ENCODE results near the gene ERG.

ERG gene

DNA sequence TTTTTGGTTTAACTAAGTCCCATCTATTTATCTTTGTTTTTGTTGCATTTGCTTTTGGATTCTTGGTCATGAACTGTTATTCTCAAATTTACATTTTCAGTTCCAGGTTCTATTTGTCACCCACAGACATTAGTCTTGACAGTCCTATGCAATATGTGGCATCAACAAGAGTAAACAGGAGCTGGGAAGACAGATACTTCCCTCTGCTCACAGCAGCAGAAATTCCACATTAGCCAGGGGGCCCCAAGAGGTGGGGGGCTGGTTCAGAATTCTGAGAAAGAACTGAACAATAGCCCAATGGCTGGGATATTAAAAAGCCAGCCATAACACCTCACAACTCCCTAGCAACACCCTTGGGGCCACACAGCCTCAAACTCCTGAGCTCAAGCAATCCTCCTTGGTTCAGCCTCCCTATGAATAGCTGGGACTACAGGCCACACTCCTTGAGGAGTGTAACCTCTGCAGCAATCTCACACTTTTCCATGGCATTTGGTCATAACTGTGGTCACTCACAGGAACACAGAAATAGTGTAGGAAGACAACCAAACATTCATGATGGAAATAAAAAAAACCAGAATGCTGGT, 67.8 kb downstream of the ERG start:
- DNase-seq = no peak

DNA sequence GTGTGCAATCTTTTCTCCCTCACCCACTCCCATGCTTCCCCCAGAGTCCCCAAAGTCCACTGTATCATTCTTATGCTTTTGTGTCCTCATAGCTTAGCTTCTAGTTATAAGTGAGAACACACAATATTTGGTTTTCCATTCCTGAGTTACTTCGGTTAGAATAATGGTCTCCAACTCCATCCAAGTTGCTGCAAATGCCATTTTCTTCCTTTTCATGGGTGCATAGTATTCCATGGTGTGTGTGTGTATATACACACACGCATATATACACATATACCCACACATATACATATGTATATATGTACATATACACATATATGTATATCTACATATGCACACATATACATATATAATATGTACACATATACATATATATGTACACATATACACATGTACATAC, 69.3 kb downstream of the ERG start:
- DNase-seq = no peak

DNA sequence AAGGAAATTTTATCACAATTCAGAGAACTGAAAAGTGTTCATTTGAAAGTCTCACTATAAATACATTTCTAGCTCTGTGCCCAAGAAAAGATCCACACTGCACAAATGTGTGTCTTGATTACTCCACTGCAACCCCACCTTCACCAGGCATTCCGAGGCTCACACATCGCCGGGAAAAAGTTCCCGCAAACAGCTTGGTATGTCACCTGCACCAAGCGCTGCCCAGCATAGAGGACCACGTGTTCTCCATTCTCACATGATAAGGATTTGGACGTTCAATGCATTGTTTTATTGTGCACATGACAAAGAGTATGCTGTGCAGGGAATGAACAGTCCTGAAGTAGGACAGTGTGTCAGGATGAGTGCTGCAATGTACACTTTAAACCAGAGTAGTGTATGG, 70.1 kb downstream of the ERG start:
- DNase-seq = no peak

DNA sequence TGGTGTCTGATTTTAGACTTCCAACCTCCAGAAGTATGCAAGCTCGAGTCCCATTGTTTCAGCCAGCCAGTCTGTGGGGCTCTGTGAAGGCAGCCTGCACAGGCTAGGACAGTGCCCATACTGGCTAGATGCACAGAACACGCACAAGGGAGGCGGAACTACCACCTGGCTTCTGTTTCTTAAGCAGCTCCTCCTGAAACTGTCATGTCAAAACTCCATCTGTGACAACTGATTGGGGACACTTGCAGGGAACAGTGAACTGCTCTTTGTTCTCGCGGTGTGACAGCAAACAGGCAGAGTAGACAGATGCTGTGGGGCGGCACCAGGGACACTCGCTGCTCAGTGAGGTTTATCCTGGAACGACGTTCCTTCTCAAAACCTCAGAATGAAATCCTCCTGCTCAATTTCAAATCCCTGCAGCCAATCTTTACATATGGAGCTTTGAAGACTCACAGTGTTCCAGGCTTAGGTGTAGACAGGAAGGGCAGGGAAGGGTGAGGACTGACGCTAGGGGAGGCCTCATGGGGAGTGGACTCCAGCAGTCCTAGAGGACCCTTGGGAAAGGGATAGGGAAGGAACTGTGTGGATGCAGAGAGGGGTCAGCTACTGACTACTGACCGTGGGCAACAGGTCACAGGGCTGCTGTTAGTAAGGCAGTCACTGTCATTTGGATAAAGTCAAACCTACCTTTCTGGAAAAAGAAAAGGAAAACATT, 73.8 kb downstream of the ERG start:
- peak in 1 of 5 experiments; percentile 26 for DNase-seq

DNA sequence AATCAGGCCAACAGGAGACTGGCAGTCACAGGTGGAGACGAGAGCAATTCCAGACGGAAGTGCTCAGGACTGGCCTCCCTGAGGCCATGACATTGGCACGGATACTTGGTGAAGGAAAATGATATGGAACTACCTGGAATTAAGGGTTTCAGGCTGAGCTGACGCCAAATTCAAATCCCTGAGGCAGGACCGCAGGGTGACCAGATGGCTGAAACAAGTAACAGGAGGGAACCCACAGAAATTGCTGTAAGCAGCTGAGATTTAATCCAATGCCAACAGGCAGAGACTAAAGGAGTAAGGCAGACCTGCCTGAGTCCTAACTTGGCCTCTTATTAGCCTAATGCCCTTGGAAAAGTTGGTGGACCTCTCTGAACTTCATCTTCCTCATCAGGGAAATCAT, 76.2 kb downstream of the ERG start:
- no peak for DNase-seq

DNA sequence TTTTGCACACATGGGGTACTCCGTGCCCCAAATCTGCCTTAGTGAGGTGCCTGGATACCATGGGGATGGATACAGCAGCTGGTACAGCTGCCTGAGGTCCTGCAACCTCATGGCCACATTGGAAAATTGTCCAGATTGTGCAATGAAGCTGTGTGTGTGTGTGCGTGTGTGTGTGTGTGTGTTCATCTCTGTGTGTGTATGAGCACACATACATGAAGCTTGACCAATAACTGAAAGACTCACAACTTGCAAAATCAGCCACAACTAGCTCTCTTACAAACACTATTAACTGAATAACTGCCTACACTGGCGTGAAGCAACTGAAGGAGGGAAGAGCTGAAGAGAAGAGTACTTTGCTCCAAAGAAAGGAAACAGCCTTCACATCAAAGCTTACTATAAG, 78.1 kb downstream of the ERG start:
- no peak for DNase-seq

DNA sequence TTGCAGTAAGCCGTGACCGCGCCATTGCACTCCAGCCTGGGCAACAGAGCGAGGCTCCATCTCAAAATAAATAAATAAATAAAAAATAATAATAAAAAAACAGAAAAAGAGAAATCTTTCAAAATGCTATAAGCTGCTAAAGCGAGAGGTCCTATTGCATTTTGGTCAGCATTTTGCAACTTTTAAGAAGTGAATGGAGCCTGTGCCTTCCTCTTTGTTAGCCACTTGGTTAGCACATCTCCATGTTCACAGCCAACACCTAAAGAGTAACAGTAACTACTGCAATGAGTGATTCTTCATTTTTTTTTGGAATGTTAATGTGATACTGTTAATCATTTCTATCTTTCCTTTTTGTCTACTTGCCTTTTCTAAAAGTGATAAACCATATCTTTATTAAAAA, 80.6 kb downstream of the ERG start:
- no peak for DNase-seq

DNA sequence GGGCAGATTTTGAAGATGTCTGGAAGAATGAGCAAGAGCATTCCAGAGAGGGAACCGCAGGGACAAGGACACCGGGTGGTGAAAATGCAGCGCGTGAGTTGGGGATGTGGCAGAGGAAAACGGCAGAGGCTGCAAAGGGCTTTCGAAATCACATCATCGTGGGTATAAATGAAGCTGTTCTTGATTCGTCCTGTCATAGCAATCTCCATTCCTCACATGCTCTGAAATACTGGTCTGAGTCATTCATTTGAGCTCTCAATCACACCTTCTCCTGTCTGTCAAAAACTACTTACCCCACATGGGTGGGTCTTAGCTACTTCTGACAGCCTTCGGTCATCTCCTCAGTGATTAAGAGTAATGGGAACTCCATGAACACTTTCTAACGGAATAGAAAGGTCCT, 81.5 kb downstream of the ERG start:
- DNase-seq = peak in 1 of 5 experiments; percentile 83

DNA sequence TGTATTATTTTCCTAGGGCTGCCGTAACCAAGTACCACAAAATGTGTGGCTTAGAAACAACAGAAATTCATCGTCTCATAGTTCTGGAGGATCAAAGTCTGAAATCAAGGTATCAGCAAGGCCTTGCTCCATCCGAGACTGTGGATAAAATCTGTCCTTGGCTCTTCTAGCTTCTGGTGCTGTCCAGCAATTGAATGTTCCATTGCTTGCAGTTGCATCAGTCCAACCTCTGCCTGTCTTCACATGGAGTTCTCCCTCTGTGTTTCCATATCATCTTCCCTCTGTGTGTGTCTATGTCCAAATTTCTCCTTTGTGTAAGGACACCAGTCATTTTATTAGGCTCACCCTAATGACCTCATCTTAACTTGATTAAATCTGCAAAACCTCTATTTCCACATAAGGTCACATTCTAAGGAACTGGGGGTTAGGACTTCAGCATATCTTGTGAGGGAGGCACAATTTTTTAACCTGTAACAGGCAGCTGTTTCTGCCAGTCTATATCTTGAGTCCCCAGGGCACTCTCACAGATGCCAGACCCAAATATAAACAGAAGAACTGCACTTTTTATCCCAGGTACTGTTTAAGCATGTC, 84.2 kb downstream of the ERG start:
- DNase-seq = no peak

DNA sequence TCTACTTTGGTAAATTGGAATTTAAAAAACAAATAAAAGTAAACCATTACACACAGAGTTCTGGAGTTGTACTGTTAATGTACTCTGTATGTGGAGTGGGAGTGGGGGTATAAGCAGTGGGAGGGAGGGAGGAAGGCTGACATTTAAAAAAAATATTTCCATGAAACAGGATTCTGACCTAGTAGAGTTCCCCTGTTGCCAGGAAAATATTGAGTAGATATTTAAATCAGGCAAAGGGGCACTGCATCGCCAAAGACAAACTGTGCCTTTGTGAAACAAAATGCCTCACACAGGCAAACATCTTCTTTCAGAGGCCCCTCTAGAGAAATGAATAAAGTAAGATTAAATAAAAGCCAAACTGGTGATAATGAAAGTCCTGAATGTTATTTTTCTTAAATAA, 87.8 kb downstream of the ERG start:
- no peak for DNase-seq

DNA sequence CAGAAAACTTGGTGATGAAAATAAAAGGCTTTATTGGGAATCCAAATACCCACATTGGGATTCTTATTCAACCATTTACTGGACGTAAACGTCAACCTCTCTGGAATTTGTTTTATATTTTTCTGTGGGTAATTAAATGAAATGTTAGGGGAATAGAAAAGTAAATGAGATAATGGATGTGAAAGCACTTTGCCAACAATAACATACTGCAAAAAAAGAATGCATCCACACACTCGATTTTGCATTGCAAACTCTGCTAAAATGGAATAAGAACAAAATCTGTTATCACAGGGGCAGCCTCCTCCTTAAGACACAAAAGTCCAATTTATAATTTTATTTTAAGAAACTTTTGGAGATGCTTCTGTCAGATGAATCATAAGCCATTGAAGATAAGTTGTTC, 88.4 kb downstream of the ERG start:
- DNase-seq = no peak

DNA sequence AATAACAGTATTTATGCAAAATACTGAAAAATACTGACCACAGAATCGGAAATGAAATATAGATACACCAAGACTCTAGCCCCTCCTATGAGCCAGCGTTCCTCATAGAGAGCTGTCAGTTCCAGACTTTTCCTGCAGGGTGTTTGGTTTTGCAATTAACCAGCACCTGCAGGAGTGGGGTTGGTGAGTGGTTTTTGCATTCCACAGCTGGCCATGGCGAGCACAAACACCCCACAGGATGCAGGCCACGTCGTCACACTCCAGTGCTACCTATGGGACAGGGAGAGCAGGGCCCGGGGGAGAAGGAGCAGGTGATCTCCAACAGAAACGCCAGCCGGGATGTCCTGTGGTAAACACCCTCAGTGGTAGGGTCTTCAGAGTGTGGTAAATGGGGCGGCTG, 94.1 kb downstream of the ERG start:
- no peak for DNase-seq

DNA sequence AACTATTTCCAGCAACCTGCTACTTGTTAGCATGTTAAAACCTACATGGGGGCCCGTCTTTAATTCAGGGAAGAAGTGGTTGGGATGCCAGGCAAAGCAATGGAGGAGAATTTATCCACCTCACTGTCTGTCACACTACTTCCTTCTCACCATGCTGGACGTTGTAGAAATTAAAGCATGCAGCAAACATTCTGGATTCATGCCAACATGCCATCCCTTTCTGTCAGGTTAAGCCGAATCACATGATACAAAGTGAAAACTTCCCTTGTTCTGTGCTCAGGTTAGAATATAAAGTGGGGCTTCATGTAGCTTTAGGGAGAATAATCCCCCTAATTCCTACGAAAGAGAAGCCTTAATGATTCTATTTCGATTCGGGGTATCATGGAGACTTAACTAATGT, 95.5 kb downstream of the ERG start:
- DNase-seq = no peak

DNA sequence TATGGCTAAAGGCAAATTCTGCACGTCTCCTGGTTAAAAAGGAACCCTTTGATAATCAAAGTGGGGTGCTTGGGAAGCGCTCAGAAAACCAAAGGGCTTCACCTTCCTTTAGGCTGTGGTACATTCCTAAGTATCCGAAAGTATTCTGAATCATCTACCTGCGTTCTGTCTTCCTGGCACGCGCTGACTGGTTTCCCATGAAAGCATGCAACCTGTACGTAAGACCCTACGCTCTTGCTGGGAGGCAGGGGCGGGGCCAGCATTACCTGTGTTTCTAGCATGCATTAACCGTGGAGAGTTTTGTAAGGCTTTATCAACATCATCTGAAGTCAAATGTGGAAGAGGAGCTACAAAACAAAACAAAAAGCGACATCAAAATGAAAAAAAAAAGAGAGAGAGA, 96.0 kb downstream of the ERG start:
- no peak for DNase-seq

DNA sequence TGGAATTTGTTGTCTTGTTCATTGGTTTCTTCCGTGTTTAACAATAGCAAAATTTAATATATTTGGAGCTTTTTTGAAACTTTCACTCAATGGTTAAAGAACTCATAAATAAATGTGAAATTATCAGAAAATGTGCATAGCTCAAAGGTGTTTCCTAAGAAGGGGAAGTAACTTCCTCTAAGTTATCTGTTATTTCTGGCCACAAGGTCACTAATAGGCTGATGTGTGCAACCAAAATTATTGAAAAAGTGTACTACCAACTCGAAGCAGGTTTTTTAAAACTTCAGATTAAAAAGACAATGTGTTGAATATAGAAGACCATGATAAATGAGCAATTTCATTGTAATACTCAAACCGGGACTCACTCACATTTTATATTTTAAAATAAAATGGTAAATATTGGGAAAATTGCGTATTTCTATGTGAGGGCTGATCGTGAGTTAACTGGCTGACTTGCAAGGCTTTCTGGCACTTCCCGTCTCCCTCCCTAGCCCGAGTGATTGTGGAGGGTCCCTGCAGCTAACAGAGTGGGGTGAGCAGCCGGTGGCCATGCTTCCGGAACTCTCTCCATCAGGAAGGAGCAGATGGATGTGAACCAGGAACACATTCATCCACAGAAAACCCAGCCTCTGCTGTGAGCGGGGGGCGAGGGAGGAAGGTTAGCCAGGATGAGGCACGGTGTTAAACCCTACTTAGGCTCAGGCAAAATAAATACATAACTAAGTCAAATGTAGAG, 96.9 kb downstream of the ERG start:
- DNase-seq = no peak

DNA sequence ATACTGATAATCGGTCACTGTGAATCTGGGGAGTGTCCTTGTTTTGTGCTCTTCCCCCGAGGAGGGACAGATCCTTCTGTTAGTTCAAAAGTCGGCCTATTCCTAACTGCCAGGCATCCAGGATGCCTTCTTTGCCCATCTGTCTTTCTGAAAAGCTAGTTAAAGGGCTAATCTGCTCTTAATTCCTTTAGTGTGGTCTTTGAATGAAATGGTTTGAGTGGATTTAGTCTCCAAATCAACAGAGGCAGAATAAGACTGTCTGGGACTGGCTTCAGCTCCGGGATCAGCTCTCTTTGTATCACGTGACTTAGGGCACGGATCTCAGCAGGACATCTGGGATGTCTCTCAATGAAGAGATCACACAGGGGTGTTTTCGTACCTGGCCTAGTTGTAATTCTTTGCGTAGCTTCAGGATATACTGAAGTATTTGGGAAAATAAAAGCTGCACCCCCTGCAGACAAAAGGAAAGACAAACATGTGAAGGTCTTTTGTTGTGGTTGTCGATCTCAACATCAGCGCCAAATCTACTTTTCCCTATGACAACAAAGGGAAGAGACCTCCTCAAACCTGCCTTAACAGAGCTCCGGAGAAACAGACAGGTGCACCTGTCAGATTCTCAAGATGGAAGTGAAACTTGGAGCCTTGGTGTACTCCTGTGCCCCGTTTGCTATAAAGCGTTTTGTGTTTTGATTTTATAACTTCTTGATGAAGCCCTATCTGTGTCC, 97.9 kb downstream of the ERG start:
- DNase-seq = no peak

DNA sequence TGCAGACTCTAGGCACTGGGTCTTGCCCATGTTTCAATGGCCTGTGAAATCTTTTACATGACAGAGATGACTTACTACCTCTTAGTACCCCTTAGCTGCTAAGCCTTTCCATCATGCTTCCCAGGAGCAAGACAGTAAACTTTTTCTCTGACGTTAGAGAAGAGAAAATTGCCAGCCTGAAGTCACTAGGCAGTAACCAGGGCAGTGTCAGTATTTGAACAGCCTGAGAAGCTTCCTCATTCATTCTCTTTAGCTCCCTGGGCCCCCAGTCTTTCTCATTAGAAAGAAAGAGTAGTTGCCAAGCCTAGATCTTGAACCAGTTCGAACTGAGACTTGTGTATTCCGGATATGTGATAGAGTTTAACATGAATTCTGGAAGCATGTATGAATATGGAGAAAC, 99.2 kb downstream of the ERG start:
- DNase-seq = no peak

DNA sequence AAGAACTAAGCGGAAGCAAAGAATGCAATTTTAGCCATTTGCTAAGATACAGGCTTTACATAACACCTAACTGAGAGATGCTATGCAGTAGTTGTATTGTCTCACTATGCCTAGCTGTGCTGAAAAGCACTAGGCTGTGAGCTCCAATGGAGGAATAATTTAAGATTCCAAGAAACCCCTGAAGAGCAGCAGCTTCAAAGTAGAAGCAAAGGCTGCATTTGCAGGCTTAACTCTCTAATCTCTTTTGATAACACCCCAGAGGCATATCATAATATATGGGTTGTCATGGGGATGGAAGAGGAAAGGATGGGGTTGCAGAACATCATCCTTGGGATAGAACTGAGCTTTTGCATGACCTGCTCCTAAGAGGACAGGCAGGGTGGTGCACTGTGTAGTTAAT, 102.0 kb downstream of the ERG start:
- no peak for DNase-seq

DNA sequence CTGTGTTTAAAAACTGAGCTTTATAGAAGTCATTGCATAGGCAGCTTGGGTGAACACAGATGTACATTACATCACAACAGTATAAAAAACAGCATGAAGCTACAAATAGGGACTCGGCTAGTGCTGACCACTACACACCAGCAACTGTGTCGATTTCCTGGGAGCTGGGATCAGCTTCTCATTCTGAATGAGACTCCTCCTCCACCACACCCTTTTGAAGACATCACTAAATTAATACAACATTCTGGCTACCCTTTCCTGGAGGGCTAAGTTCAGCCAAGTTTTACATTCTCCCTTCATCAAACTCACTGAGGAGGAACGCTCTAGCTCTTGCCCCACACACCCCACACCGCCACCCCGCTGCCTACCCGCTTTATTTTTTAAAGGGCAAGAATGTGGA, 102.7 kb downstream of the ERG start:
- DNase-seq = no peak

DNA sequence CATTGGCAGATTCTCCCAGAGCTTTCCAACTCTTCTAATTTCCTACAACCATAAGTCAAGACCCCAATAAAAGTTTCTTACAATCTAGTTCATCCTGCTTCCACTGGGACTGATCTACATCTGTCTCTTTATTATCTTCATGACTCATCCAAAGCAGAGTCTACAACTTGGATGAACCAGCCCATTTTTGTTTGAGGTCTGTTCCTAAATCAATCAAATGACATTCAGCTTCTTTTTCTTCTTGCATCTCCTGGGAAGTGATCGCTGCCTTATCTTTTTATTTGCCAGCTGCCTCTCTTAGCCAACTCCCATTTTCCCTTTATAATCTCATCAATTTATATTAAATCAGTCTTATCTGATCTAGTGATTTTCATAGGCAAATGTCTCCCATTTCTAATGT, 105.6 kb downstream of the ERG start:
- DNase-seq = no peak

DNA sequence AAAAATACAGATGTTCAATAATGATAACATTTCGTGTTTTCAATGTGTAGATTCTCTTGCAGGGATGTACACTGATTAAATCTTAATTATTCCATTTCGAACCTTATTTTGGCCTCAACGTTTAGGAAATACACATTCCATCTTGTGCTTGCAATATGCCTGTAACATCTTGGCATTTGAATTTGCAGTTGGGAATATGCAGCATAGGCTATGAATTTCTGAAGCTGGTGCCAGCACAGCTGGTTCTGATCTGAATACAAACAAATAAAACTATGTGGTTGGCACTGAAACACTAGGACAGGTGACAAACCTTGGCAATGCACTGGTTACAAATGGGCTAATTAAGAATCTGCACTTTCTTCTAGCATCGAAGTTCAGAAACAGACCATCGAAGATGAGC, 108.4 kb downstream of the ERG start:
- no peak for DNase-seq

DNA sequence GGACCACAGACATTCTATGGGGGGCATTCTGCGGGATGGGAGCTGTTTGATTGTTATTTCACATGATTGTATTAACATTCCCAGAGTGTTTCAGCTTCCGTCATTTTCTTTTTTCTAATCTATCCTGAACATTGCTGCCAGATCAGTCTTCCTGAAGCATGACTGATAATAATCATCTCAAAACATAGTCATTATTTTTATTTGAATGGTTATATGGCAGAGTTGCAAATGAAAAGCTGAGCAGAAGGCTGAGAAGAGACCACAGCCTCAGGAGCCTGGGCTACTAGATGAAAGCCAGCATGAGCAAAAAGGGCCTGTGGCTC, 109.0 kb downstream of the ERG start:
- no peak for DNase-seq

DNA sequence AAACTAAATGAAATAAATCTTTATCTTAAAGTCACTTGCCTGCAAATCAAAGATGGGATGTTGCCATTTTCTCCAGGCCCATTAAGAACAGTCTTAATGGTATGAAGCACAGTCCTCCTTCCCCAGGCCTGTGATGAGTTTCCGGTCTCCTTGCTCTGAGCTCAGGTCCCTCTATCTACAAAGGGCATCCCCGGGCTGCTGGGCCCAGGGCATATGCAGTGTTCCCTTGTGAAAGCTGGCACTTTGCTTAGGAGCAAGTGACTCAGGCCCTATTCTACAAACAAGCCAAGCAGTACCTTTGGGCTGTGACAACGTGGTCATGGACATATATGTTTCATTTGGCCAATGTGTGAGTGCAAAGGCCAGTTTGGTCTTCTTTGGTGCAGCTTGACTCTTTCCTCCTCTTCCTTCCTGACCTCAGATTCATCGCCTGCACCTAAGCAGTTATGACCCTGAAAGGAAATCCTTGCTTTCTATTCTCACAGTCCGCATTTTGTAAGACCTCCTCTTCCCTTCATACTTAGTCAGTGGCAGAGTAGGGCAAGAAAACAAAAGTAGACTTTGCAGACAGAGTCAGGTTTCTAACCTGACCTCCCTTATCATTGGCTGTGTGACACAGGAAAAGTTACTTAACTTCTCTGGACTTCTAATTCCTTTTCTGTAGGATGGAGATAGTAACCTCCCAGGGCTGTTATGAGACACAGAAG, 109.5 kb downstream of the ERG start:
- DNase-seq = no peak

Measured in T-helper 2 cell (primary cell).